ENCODE data around the gene BMS1. TPM values are rescaled to one million over a fixed set of nuclear protein-coding genes. Genes with fewer than 3 reads are reported as not detected.

Gene BMS1
- total RNA-seq (2022; extraction: Qiagen RNA extraction; ENCODE audit: low read depth), result 22.1 to 29.4 TPM (median 24.2 TPM) in 5 replicates

GRCh38 chr10:42782446-42783180 lies at the start of gene BMS1:
Gene BMS1, plus strand, starts transcription at chr10:42782795. Its CDS starts 1,600 bp downstream, at chr10:42784395.

Other genes starting within 250 kb of the BMS1 start
- gene ZNF33B, start 144.2 kb upstream of the BMS1 start, total RNA-seq (2022; extraction: Qiagen RNA extraction; ENCODE audit: low read depth), result 3.8 to 6.2 TPM (median 5.4 TPM) in 5 replicates